ENCODE results near the gene C1orf21. TPM values are rescaled to one million over a fixed set of nuclear protein-coding genes. Genes with fewer than 3 reads are reported as not detected.

C1orf21 gene
- total RNA-seq, 4 donors from 2014 or later = 30.6 to 61.7 (median 43.0) TPM

DNA sequence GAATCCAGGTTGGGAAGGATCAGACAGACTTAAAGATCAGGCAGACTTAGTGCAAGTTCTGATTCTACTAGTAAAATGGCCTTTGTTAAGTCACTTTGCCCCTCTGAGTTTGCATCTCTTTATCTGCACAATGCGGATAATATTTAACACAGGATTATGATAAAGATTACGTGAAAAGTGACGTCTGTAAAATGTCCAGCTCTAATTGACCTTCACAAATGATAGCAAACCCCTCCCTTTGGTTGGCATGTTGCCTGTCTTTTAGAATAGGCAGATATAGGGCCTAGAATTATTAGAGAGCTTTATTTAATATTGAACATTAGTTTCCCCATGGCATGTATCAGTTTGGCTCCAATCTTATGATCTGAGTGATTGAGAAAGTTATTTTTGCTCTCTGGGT is 55.4 kb downstream of the C1orf21 start:
- Histone ChIP-seq H3K9me3 (no peaks in the 10 kb centered on the region), H3K4me3 (no peak overlapping the region), H3K4me1 (peaks cover 0 to 31% (median 0%) of the 10 kb centered on the region in 4 donors), H3K27ac (no peak overlapping the region), H3K36me3 (no peaks in the 10 kb centered on the region), H3K27me3 (no peaks in the 10 kb centered on the region)
- 73 to 78% methylated on average over 3 of the region's 3 CpGs for WGBS, 2 donors
- TF ChIP-seq, protein P1, sequence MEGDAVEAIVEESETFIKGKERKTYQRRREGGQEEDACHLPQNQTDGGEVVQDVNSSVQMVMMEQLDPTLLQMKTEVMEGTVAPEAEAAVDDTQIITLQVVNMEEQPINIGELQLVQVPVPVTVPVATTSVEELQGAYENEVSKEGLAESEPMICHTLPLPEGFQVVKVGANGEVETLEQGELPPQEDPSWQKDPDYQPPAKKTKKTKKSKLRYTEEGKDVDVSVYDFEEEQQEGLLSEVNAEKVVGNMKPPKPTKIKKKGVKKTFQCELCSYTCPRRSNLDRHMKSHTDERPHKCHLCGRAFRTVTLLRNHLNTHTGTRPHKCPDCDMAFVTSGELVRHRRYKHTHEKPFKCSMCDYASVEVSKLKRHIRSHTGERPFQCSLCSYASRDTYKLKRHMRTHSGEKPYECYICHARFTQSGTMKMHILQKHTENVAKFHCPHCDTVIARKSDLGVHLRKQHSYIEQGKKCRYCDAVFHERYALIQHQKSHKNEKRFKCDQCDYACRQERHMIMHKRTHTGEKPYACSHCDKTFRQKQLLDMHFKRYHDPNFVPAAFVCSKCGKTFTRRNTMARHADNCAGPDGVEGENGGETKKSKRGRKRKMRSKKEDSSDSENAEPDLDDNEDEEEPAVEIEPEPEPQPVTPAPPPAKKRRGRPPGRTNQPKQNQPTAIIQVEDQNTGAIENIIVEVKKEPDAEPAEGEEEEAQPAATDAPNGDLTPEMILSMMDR (IDR thresholded peaks at IDR 0.05) = no peak
- TF ChIP-seq POLR2A (IDR thresholded peaks at IDR 0.05) = no peak
- no peak for TF ChIP-seq EP300 (IDR thresholded peaks at IDR 0.05)
- DNase-seq (ENCODE audit: low spot score in 2 of 2) = no peak

DNA sequence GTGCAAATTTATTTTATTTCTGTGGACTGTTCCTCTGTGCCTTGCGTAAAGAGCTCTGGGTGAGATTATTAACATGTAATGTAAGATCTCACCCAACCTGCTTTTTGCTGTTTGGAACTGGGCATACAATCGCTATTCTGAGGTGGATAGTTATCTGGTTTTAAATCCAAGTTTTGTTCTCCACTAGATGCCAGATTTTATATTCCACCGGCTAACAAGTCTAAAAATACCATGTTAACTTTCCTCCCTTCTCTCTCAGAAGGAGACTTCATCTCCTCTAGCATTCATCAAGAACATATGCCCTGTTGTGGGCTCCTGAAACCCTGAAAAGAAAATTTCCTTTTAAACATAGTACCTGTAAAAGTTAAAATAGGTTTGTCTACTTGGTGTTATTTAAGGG is 56.4 kb downstream of the C1orf21 start:
- H3K27ac ChIP-seq = no peak overlapping the region
- no peak for DNase-seq (ENCODE audit: low spot score in 2 of 2)
- no peaks in the 10 kb centered on the region for H3K27me3 ChIP-seq
- 78 to 82% methylated on average over 3 of the region's 3 CpGs for WGBS, 2 donors
- no peaks in the 10 kb centered on the region for H3K36me3 ChIP-seq
- no peak overlapping the region for H3K4me3 ChIP-seq
- H3K4me1 ChIP-seq = peaks cover 0 to 31% (median 0%) of the 10 kb centered on the region in 4 donors
- no peaks in the 10 kb centered on the region for H3K9me3 ChIP-seq
- TF ChIP-seq POLR2A (IDR thresholded peaks at IDR 0.05) = no peak
- TF ChIP-seq, protein P1 (IDR thresholded peaks at IDR 0.05) = no peak
- TF ChIP-seq EP300 (IDR thresholded peaks at IDR 0.05) = no peak

DNA sequence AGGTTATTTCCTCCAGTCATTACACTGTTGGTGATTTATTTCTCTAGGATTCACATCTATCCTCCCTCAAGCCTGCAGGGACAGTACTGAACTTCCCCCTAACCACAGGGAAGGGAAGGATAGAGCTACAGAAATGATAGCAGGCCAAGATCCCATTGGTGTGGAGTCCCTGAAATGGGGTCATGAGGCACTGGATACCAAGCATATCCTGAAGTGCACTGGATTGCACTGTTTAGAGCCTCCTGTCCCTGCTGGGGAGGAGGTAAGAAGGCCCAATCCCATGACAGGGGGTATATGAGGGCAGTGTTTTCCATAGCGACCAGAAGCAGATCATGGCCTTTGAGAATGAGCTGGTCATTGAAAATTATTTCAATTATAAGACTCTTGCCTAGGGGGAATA is 56.8 kb downstream of the C1orf21 start:
- H3K27me3 ChIP-seq = no peaks in the 10 kb centered on the region
- H3K36me3 ChIP-seq = no peaks in the 10 kb centered on the region
- H3K9me3 ChIP-seq = no peaks in the 10 kb centered on the region
- WGBS, 2 donors = 90 to 100% methylated on average over 1 of the region's 1 CpG
- TF ChIP-seq POLR2A (IDR thresholded peaks at IDR 0.05) (no peak), EP300 (IDR thresholded peaks at IDR 0.05) (no peak)
- TF ChIP-seq, protein P1 (IDR thresholded peaks at IDR 0.05) = no peak
- no peak for DNase-seq (ENCODE audit: low spot score in 2 of 2)
- no peak overlapping the region for H3K27ac ChIP-seq
- peaks cover 0 to 31% (median 0%) of the 10 kb centered on the region in 4 donors for H3K4me1 ChIP-seq
- H3K4me3 ChIP-seq = no peak overlapping the region

DNA sequence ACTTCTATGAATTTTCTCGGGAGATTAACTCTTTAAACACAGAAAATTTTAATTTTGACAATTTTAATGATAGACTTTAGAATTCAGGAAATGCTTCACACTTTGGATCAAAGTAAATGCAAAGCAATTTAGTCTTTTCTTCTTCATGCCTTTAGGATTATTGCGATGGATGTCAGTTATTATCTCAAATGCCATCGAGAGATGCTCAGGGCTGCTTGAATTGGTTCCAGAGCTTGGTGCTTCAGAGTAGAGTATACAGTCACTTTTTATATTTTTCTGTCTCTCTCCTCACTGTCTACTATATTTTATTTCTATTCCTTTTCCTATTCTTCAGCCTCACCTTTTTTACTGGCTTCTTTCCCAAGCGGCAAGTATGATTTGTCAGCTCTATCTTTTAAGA is 59.2 kb downstream of the C1orf21 start:
- no peak for DNase-seq (ENCODE audit: low spot score in 2 of 2)
- 94 to 95% methylated on average over 4 of the region's 4 CpGs for WGBS, 2 donors
- Histone ChIP-seq H3K4me1 (peaks cover 0 to 31% (median 0%) of the 10 kb centered on the region in 4 donors), H3K4me3 (no peak overlapping the region), H3K27me3 (no peaks in the 10 kb centered on the region), H3K9me3 (no peaks in the 10 kb centered on the region), H3K27ac (no peak overlapping the region), H3K36me3 (no peaks in the 10 kb centered on the region)
- TF ChIP-seq POLR2A (IDR thresholded peaks at IDR 0.05) (no peak), EP300 (IDR thresholded peaks at IDR 0.05) (no peak)
- TF ChIP-seq, protein P1 (IDR thresholded peaks at IDR 0.05) = no peak

DNA sequence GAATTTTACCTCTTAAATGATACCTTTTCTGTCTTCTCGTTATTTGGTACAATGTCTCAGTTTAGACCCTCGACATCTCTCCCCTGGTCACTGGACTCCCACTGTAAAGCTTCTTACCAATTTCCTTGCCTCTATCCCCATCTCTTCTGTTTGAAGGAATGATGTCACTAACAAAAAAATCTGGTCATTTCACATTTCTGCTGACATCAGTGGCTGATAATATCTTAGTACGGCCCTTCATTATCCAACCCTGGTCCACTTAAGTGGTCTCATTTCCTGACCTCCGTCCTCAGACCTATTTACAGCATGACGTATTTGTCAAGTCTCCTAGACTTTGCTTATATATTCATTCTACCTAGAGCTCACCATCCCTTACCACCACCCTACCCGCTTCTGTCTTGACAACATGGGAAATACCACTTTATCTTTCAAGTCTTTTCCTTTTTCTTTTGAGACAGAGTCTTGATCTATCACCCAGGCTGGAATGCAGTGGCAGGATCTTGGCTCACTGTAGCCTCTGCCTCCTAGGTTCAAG is 60.9 kb downstream of the C1orf21 start:
- no peaks in the 10 kb centered on the region for H3K27me3 ChIP-seq
- H3K27ac ChIP-seq = no peak overlapping the region
- H3K9me3 ChIP-seq = no peaks in the 10 kb centered on the region
- H3K4me3 ChIP-seq = no peak overlapping the region
- DNase-seq (ENCODE audit: low spot score in 2 of 2) = no peak
- TF ChIP-seq POLR2A (IDR thresholded peaks at IDR 0.05) (no peak), EP300 (IDR thresholded peaks at IDR 0.05) (no peak)
- TF ChIP-seq, protein P1 (IDR thresholded peaks at IDR 0.05) = no peak
- no peaks in the 10 kb centered on the region for H3K36me3 ChIP-seq
- H3K4me1 ChIP-seq = peaks cover 0 to 22% (median 0%) of the 10 kb centered on the region in 4 donors
- WGBS, 2 donors = 95 to 96% methylated on average over 6 of the region's 6 CpGs
